Astrocyte of the spinal cord (primary cell): Measurements from ENCODE around the gene AIP.

ENCODE experiments used
- DNase-seq: peaks from one replicate; pipeline ENCODE4 v3.0.0; 2011; ENCODE audit warnings: low read depth, low spot score
- H3K4me3 ChIP-seq: 2 replicates; pipeline ENCODE4 v1.5.1; 2011; ENCODE audit warnings: low read depth, mild to moderate bottlenecking, low read length, moderate library complexity
- CTCF ChIP-seq: IDR thresholded peaks from 2 replicates; pipeline ENCODE4 v1.5.1; 2012; ENCODE audit warnings: low read depth, mild to moderate bottlenecking, low read length, inconsistent platforms
- in situ Hi-C: cut with HindIII; loops from 2 replicates; pipeline ENCODE4 v1.10.0; 2017; ENCODE audit warnings: low sequenced_read_pairs

Gene AIP

GRCh38 chr11:67482827-67483798 is at the start of gene AIP:
TSS of gene AIP (plus strand) at chr11:67483026. CDS start at chr11:67483159, 133 bp downstream.
- in situ Hi-C loops = no loop called here
- no peak for TF ChIP-seq CTCF
- H3K4me3 ChIP-seq = peak within 1 kb of the TSS; percentile 45

GRCh38 chr11:67433536-67434394 is 49.1 kb upstream of the AIP start:
- no peak for DNase-seq
- no peak overlapping the region for H3K4me3 ChIP-seq
- in situ Hi-C loops = no loop called here
- no peak for TF ChIP-seq CTCF

More at GRCh38 chr11:67482827-67483798, at the start of gene AIP:
- peak; percentile 98 for DNase-seq

GRCh38 chr11:67434395-67434881 is 48.4 kb upstream of the AIP start:
- TF ChIP-seq CTCF = no peak
- H3K4me3 ChIP-seq = no peak overlapping the region
- DNase-seq = no peak
- in situ Hi-C loops = no loop called here

- no peak overlapping the region for H3K4me3 ChIP-seq
- in situ Hi-C loops = no loop called here
- DNase-seq = no peak
Observed at GRCh38 chr11:67435031-67435726, 47.6 kb upstream of the AIP start.

GRCh38 chr11:67435727-67436458 is 46.9 kb upstream of the AIP start:
- no peak for TF ChIP-seq CTCF
- DNase-seq = no peak
- no peak overlapping the region for H3K4me3 ChIP-seq
- in situ Hi-C loops = no loop called here

More at GRCh38 chr11:67435031-67435726, 47.6 kb upstream of the AIP start:
- no peak for TF ChIP-seq CTCF
